ENCODE results near the gene ELP4. TPM values are rescaled to one million over a fixed set of nuclear protein-coding genes. Genes with fewer than 3 reads are reported as not detected.

The ELP4 gene
- total RNA-seq, 2 donors from 2014 or later: 21.5 to 23.0 TPM

- no peaks in the 10 kb centered on the region for H3K36me3 ChIP-seq
- H3K9me3 ChIP-seq: no peaks in the 10 kb centered on the region
- 23% methylated on average over 1 of the region's 1 CpG for WGBS
- H3K27me3 ChIP-seq (replicated peaks; ENCODE audit: insufficient read depth): no peaks in the 10 kb centered on the region
- H3K4me3 ChIP-seq: no peak overlapping the region
- no peak for TF ChIP-seq POLR2A (IDR thresholded peaks at IDR 0.05)
- no peak for TF ChIP-seq CTCF (IDR thresholded peaks at IDR 0.05)
- no peak for TF ChIP-seq POLR2AphosphoS5 (IDR thresholded peaks at IDR 0.05)
- intact Hi-C loops (cut with DNase I): no loop called here
- H3K4me1 ChIP-seq (replicated peaks): no peaks in the 10 kb centered on the region
- DNase-seq (ENCODE audit: low spot score): no peak
- no peak overlapping the region for H3K27ac ChIP-seq
Measured at GRCh38 chr11:31643857-31644256, 134.3 kb downstream of the ELP4 start.

- no peak overlapping the region for H3K4me3 ChIP-seq
- H3K36me3 ChIP-seq: no peaks in the 10 kb centered on the region
- H3K4me1 ChIP-seq (replicated peaks): no peaks in the 10 kb centered on the region
- intact Hi-C loops (cut with DNase I): no loop called here
- TF ChIP-seq CTCF (IDR thresholded peaks at IDR 0.05) (no peak), POLR2A (IDR thresholded peaks at IDR 0.05) (no peak), POLR2AphosphoS5 (IDR thresholded peaks at IDR 0.05) (no peak)
- no peaks in the 10 kb centered on the region for H3K27me3 ChIP-seq (replicated peaks; ENCODE audit: insufficient read depth)
- H3K27ac ChIP-seq: no peak overlapping the region
- H3K9me3 ChIP-seq: no peaks in the 10 kb centered on the region
- DNase-seq (ENCODE audit: low spot score): no peak
Measured at GRCh38 chr11:31645747-31646146, 136.2 kb downstream of the ELP4 start.

- Histone ChIP-seq H3K9me3 (no peaks in the 10 kb centered on the region), H3K4me1 (replicated peaks) (no peaks in the 10 kb centered on the region), H3K27ac (no peak overlapping the region), H3K4me3 (no peak overlapping the region), H3K27me3 (replicated peaks; ENCODE audit: insufficient read depth) (no peaks in the 10 kb centered on the region), H3K36me3 (no peaks in the 10 kb centered on the region)
- WGBS: 65% methylated on average over 1 of the region's 1 CpG
- intact Hi-C loops (cut with DNase I): no loop called here
- TF ChIP-seq POLR2A (IDR thresholded peaks at IDR 0.05): no peak
- no peak for TF ChIP-seq POLR2AphosphoS5 (IDR thresholded peaks at IDR 0.05)
- DNase-seq (ENCODE audit: low spot score): no peak
Measured at GRCh38 chr11:31646216-31646615, 136.6 kb downstream of the ELP4 start.

GRCh38 chr11:31649129-31649966 lies 139.8 kb downstream of the ELP4 start:
- no peaks in the 10 kb centered on the region for H3K36me3 ChIP-seq
- no peak overlapping the region for H3K4me3 ChIP-seq
- no peak for DNase-seq (ENCODE audit: low spot score)
- H3K4me1 ChIP-seq (replicated peaks): no peaks in the 10 kb centered on the region
- H3K27me3 ChIP-seq (replicated peaks; ENCODE audit: insufficient read depth): no peaks in the 10 kb centered on the region
- H3K27ac ChIP-seq: no peak overlapping the region
- H3K9me3 ChIP-seq: no peaks in the 10 kb centered on the region
- no peak for TF ChIP-seq POLR2AphosphoS5 (IDR thresholded peaks at IDR 0.05)
- no peak for TF ChIP-seq POLR2A (IDR thresholded peaks at IDR 0.05)
- no peak for TF ChIP-seq CTCF (IDR thresholded peaks at IDR 0.05)
- intact Hi-C loops (cut with DNase I): no loop called here
- 84% methylated on average over 6 of the region's 6 CpGs for WGBS

- Histone ChIP-seq H3K27ac (no peak overlapping the region), H3K27me3 (replicated peaks; ENCODE audit: insufficient read depth) (no peaks in the 10 kb centered on the region), H3K36me3 (no peaks in the 10 kb centered on the region), H3K4me1 (replicated peaks) (no peaks in the 10 kb centered on the region), H3K9me3 (no peaks in the 10 kb centered on the region), H3K4me3 (no peak overlapping the region)
- DNase-seq (ENCODE audit: low spot score): no peak
- intact Hi-C loops (cut with DNase I): no loop called here
- TF ChIP-seq POLR2AphosphoS5 (IDR thresholded peaks at IDR 0.05) (no peak), POLR2A (IDR thresholded peaks at IDR 0.05) (no peak), CTCF (IDR thresholded peaks at IDR 0.05) (no peak)
Measured at GRCh38 chr11:31651208-31651607, 141.6 kb downstream of the ELP4 start.
